GM21737 (cell line): ENCODE measurements around the gene FGA.
A peak's percentile ranks its signal among the peaks of the same experiment; 100 is the strongest.

ENCODE experiments used
- ATAC-seq: cut with Tn5 transposase; IDR thresholded peaks from one replicate; pipeline ENCODE4 v1.9.1; 2021; ENCODE audit warnings: mild to moderate bottlenecking, moderate library complexity; ENCODE audit not compliant: unreplicated experiment

FGA gene

GRCh38 chr4:154583230-154583629 lies 7.3 kb downstream of the FGA start:
- ATAC-seq = no peak

DNA sequence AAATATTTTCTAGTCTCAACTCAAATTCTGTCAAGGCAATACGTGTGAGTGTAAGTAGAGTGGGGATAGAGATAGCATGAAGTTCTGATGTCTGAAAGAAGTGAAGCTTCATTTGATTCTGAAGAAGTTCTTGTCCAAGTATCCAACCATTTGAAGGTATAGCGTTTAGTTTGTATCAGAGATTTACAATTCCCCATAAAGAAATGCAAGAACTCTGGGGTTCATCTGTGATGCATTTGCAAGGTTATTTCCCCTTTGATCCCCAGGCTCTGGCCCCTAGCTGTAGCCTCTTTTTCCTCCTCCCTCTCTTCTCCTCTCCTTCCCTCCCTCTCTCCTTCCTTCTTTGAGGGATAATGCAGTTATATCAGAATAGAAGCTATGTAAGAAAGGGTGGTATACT lies 7.8 kb downstream of the FGA start:
- no peak for ATAC-seq

DNA sequence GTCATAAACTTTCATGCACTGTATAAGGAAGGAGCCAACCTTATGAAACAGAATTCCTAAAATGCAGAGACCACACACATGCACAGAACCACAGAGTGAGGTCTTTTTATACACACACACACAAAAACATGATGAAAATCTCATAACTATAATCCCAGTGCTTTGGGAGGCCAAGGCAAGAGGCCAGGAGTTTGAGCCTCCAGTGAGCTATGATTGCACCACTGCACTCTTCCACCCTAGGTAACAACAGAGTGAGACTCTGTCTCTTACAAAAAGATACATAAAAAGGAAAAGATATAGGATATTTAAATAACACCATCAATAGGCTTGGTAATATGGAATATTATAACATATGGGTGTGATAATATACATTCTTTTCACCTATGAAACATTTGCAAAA lies 10.6 kb downstream of the FGA start:
- ATAC-seq = no peak

- no peak for ATAC-seq
Observed at GRCh38 chr4:154578919-154579318, 11.6 kb downstream of the FGA start.

- no peak for ATAC-seq
Observed at GRCh38 chr4:154577324-154577723, 13.2 kb downstream of the FGA start.

- no peak for ATAC-seq
Observed at GRCh38 chr4:154574311-154574710, 16.2 kb downstream of the FGA start.

- no peak for ATAC-seq
Observed at GRCh38 chr4:154573190-154573870, 17.2 kb downstream of the FGA start.

- no peak for ATAC-seq
Observed at GRCh38 chr4:154569584-154569983, 21.0 kb downstream of the FGA start.

DNA sequence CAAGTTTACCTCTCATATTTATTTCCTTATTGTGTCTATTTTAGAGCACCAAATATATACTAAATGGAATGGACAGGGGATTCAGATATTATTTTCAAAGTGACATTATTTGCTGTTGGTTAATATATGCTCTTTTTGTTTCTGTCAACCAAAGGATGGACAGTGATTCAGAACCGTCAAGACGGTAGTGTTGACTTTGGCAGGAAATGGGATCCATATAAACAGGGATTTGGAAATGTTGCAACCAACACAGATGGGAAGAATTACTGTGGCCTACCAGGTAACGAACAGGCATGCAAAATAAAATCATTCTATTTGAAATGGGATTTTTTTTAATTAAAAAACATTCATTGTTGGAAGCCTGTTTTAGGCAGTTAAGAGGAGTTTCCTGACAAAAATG lies 21.5 kb downstream of the FGA start:
- no peak for ATAC-seq

- ATAC-seq = no peak
Observed at GRCh38 chr4:154566639-154567204, 23.8 kb downstream of the FGA start.

DNA sequence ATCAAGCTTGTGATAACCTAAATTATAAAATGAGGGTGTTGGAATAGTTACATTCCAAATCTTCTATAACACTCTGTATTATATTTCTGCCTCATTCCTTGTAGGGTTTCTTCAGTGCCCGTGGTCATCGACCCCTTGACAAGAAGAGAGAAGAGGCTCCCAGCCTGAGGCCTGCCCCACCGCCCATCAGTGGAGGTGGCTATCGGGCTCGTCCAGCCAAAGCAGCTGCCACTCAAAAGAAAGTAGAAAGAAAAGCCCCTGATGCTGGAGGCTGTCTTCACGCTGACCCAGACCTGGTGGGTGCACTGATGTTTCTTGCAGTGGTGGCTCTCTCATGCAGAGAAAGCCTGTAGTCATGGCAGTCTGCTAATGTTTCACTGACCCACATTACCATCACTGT lies 24.8 kb downstream of the FGA start:
- ATAC-seq = no peak

GRCh38 chr4:154564311-154564710 lies 26.2 kb downstream of the FGA start:
- ATAC-seq = no peak

- ATAC-seq = no peak
Observed at GRCh38 chr4:154562697-154563254, 27.8 kb downstream of the FGA start, which contains the start of gene FGB. Gene FGB, plus strand, starts transcription at chr4:154563011. Its CDS starts 8 bp downstream, at chr4:154563019.

DNA sequence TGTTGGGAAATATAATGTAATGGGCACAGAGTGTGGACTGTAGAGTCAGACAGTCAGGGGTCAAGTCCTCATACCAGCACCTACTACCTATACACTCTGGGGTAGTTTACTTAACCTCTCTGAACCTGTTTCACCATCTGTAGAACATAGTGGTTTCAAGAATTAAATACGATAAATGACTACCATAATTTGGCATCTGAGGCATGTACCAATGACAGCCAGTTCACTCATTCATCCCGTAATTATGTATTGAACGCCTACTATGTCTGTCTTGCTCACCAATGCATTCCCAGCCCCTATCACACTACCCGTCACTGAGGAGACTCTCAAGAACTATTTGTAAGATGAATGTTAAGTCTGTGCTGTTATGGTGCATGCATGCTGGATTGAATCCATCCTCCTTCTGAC lies 29.7 kb downstream of the FGA start:
- ATAC-seq = no peak

DNA sequence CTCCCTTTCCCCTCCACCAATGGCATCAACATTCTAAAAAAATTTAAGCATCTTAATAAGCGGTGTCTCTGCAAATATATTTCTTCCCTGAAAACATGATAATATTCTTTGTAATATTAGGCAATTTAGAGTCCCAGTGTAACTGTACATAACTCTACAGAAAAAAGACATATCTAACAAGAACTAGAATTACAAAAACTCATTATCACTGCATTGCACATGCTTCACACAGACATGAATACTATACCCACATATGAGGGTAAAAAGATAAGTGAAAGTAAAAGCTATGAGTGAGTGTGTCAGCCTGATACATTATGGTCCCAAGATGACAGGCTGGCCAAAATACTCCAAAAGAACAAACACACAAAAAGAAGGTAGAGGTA lies 30.1 kb downstream of the FGA start:
- no peak for ATAC-seq

GRCh38 chr4:154559494-154560418 lies 30.8 kb downstream of the FGA start:
- peak; percentile 69 for ATAC-seq

DNA sequence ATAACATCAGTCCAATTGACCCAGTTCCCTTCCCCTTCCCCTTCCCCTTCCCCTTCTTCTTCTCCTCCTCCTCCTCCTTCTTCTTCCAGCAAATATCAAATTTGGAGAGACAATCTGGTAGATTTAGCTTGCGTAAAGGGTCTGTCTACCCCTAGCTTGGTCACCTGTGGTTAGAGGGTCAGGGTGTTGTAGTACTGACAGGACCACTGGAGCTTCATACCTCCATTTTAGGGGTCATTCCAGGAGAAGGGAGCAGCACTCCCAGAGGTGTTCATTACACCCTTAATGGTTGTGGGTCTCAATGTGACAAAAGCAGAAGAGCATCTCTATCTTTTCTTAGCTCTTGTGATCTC lies 31.4 kb downstream of the FGA start:
- ATAC-seq = peak; percentile 21

GRCh38 chr4:154551872-154552686 lies 38.5 kb downstream of the FGA start:
- ATAC-seq = peak; percentile 41

DNA sequence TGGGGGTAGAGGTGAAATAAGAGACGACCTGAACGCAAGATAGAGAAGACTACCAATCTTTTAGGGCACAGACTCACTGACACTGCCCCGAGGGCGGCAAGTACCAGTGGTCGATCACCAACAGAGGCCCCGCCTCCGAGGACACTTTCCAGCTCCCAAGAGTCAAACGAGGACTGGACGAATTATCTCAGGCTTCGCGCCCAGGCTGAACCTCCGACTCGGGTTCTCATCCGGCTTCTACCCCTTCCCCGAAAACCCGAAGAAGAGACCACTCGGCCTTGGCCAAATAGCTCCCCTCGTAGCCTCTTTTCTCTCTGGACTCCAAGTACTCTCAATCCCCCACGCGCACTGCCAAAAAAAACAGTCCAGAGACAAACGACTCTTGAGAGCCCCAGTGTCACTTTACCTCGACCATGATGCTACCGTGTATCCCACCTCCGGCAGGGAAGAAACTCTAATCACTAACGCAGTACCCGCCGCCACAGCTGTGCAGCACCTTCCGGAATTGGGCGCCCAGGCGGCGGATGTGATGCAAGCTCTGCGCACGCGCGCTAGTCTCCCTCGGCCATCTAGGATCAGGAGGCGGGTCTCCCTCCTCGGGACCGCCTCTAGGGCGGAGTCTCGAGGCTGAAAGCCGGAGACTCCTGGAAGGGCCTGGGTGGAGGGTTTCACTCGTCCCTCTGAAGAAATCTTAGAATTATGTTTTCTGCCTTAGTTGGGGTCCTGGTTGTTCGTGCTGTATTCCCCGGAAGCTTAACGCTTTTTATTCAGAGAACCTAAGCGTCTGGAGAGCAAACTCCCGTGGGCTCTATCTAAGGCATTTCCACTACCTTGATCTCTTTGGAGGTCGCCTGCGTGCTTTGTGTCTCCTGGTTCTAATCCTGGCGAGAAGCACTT lies 40.4 kb downstream of the FGA start, which contains the start of gene PLRG1:
Gene PLRG1 (minus strand): TSS at position 507 of the 897 bp plus-strand sequence. CDS start 92 bp downstream, at position 415.
- peak; percentile 99 for ATAC-seq

DNA sequence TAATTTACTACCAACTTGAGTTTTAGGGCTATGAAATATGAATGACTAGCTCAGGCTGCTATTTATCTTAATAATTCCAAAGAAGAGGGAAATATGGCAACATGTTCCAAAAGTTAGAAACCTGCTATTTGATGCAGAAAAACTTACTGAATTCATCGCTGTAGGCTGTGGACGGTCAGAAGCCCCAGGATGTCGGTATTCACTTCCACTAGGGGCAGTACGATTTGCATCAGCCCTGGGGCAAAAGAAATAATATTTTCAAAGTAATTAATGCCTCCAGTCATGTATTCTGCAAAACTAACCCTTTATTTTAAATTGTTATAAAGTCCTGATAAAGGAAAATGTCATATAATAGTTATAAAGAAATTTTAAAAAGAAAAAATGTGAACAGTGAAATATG lies 44.9 kb downstream of the FGA start:
- no peak for ATAC-seq
